Mucosa of gallbladder (tissue), 1 donor: ENCODE results near the gene CCDC73. TPM values are rescaled to one million over a fixed set of nuclear protein-coding genes. Genes with fewer than 3 reads are reported as not detected.
"Not testable (repeated sequence)": the region's sequence is repeated elsewhere in the genome, so short reads cannot be mapped to it uniquely, and the experiment has no call there.

Source experiments
- DNase-seq: peaks from one replicate; pipeline ENCODE4 v3.0.0-alpha.2; 2020; ENCODE audit warnings: low spot score
- total RNA-seq: library from RNA; stranded (reverse); gene quantifications from one replicate; pipeline ENCODE4 v1.2.1, GENCODE V29; 2021
- donor health status: DM: no; HTN: no; CAD: no.

The CCDC73 gene
- total RNA-seq, 1 donor from 2014 or later = not detected

DNA sequence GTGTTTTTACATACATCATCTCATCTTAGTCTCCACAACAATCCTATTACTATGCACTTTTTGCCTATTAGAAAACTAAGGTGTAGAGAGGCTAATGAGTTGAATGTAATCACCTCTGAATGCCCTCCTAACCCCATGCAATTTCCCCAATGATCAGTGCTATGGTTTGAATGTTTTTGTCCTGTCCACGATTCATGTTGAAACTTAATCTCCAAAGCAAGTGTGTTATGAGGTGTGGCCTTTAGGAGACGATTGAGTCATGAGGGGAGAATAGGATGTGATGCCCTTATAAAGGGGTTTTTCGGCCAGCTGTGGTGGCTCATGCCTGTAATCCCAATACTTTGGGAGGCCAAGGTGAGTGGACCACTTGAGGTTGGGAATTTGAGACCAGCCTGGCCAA lies 2.0 kb upstream of the CCDC73 start:
- no peak for DNase-seq

DNA sequence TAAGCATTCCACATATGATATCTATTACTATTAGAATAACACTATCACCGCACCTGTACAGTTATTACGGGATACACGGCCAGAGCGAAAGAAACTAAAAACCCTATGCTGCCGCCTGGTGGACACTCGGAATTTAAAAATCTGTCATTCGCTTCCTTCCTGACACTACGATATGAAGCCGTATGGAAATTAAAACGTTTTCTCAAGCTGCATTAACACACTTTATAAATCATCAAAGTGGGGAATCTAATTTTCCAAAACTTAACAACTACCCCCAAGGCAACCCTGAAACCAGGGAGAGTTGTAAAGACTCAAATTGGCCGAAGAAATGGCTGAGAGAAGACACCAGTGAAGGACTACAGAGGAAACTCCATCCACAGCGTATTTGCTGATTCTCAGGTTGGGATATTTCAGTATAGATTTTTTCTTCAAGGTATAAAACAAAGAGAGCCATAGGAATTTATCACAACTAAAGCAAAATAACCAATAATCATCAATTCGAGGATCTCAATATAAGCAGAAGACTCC lies 1.4 kb downstream of the CCDC73 start:
- peak; percentile 69 for DNase-seq

DNA sequence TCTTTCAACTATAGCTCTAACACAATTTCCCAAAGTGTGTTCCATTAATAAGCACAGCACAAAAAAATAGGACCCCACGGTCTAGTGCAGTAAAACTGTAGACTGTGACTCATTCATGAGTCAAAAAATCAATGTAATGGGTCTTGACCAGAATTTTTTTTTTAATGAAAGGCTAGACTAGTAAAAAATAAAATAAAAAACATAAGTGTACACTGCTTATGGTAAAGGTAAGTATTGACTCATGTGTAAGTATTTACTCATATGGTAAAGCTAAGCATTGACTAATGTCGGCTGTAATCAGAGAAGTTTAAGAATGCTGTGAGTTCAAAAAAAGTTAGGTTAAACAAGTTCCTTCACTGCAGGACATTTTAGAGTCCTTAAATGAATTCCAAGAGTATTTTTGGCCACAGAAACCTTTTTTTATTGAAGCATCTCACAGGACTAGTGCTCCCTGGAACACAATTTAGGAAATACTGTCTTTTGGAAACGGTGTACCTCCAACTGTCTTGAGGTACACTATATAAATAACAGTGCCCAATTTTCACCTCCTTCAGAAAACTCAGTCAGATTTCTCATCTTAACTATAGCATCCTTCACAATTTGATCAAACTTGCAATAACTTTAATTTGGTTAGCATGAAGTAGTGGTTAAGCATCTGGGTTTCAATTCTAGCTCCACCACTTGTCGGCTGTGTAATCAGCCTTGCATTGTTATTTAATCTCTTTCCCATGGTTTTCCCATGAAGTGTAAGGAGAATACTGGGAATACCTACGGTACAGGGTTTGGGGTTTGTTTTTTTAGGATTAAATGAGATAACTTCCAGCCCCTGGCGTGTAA lies 2.1 kb downstream of the CCDC73 start:
- no peak for DNase-seq

DNA sequence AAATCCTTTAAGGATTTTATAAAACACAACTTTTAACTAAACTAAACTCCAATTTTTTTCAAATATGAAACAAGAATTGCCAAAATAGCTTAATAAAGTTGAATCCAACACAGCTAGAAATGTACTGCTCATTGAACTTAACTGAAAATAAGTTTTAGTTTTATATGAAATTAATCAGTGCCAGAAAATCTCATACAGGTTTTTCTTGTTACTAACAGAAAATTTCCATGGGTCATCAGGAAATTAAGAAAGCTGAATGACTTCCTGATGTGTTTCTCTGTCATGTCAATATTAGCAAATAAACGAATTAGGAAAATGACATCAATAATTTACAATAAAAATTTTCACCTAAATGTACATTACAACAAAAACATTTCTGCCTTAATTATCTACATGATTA lies 3.5 kb downstream of the CCDC73 start:
- no peak for DNase-seq

DNA sequence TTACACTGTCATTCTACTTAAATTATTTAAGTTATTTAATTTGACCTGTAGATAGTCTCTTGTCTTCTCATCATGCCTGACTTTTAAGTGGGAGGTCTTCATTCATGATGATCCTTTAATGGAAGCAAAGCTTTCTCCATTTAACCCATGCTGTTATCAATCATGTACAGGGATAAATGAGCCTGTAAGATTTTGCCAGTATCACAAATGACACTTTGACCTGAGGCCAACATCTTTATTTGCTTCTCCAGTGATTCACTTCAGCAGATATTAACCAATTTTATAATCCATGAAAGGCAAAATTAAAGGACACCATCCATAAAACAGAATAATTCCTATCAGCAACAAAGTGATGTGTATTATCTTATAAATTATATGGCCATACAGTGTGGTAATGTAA lies 7.7 kb downstream of the CCDC73 start:
- DNase-seq = no peak

DNA sequence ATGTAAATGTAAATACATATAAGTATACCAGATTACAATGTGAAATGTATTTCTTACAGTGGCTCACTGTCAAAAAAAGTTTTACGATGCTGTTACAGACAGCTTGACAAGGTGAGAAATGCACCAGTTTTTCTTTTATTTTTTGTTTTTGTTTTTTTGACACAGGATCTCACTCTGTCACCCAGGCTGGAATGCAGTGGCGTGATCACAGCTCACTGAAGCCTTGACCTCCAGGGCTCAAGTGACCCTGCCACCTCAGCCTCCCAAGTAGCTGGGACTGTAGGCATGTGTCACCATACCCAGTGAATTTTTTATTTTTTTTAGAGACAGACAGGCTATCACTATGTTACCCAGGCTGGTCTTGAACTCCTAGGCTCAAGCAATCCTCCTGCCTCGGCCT lies 9.2 kb downstream of the CCDC73 start:
- no peak for DNase-seq

DNA sequence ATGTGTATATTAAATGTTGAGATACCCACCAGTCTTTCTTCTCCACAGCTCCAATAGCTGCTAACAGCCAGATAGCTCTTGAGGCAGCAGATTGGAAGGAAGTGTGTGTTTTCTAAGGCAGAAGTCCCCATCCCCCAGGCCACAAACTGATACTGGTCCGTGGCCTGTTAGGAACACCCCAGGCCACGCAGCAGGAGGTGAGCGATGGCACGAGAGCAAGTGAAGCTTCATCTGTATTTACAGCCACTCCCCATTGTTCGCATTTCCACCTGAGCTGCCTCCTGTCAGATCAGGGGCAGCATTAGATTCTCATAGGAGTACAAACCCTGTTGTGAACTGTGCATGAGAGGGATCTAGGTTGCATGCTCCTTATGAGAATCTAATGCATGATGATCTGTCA lies 12.7 kb downstream of the CCDC73 start:
- no peak for DNase-seq

DNA sequence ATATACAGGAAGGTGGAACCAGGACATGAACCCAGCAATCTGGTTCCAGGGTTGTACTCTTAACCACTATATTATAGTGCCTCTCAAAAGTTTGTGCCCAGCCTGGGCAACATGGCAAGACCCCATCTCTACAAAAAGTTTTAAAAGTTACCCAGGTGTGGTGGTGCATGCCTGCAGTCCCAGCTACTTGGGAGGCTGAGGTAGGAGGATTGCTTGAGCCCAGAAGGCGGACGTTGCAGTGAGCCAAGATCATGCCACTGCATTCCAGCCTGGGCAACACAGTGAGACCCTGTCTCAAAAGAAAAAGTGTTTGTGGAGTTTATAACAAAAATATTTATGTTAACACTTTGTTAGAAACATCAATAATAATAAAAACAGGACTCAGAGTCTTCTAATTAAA lies 13.6 kb downstream of the CCDC73 start:
- DNase-seq = not testable (repeated sequence)

DNA sequence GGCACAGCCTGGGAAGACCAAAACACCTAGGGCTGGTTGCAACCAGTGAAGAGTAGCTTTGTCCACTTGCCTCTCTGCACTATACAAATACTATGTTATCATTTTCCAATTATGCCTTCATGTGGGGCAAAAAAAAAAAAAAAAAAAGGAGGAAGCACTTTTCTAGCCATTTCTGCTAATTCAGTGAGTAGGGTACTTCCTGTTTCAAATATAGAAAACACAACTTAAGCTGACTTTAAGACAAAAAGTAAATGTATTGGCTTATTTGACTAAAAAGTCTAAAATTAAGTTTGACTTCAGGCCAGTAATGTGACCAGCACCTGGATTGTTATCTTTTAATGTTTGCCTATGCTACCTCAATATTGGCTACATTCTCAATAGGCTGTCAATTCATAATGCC lies 15.3 kb downstream of the CCDC73 start:
- DNase-seq = no peak

DNA sequence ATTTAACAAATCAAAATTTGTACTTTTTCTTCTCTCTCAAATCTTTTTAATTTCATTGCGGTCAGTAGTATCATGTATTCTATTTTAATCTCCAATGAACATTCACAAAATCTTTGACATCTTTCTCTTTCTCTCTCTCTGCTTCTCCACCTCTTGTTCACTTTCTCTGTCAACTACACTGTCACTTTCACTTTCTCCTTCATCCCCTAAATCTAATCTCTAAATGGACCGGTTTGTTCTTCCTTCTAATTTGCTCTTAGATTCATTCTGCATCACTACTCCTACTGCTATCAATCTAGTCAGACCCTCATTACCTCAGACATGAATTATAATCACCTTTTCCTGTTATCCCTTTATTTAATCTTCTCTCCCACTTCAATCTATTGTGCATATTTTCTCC lies 18.6 kb downstream of the CCDC73 start:
- no peak for DNase-seq

DNA sequence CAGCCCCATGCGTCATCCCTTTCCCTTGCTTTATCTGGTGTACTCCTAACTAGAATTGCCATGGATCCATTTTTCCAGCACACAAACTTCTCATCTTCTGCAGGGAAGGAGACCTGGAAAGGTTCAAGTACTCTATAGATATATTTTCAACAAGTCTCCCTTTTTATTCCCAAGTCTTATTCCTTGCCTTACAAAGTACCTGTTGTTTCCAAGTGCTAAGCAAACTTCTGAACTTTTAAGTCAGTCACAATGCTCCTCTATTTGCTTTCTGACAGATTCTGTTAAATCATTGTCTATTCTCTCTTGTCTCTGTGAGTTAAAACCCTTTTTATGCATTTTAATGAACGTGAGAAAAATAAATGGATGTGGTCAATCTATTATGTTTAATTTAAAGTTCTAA lies 20.4 kb downstream of the CCDC73 start:
- DNase-seq = no peak

DNA sequence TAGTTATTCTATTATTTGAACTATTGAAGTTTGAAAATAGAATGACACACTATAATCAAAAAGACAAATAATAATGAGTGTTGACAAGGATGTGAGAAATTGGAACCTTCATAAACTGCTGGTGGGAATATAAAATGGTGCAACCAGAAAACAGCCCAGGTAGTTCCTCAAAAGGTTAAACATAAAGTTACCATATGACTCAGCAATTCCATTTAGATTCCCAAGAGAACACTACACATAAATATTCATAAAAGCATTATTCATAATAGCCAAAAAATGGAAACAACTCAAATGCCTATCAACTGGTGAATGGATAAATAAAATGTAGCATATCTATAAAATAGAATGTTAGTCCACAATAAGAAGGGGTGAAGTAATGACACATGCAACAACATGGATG lies 21.7 kb downstream of the CCDC73 start:
- DNase-seq = no peak

DNA sequence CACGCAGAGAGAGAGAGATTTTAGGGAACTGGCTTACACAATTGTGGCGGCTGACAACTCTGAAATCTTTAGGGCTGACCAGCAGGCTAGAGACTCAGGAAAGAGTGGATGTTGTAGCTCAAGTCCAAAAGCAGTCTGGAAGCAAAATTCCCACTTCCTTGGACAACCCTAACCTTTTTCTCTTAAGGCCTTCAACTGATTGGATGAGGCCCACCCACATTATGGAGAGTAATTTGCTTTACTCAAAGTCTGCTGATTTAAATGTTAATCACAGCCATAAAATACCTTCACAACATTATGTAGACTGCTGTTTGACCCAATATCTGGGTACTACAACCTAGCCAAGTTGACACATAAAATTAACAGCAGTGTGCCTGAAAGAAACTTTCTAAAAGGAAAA lies 32.7 kb downstream of the CCDC73 start:
- DNase-seq = not testable (repeated sequence)

DNA sequence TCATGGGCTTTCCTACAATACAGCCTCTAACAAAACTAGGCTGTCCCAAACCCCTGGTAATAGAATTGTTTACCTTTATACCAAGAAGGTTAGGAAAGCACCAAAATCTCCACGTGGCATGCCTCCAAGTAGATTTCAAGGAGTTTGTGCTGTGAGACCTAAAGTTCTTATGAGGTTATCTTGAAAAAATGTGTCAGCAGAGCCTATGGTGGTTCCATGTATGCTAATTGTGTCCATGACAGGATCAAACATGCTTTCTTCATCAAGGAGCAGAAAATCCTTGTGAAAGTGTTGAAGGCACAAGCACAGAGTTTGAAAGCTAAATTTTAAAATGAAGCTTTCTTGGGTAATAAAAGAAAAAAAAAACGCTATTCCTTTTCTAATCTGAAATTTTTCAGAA lies 36.2 kb downstream of the CCDC73 start:
- no peak for DNase-seq

DNA sequence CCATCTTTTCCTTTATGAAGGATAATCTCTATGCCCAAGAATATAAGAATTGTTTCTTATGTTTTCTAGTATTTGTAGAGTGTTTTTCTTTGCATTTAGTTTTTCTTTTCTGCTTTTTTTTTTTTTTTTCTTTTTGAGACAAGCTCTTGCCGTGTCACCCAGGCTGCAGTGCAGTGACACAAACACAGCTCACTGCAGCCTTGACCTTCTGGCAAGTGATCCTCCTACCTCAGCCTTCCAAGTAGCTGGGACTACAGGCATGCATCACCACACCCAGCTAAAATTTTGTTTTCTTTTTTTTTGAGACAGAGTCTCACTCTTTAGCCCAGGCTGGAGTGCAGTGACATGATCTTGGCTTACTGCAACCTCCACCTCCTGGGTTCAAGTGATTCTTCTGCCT lies 41.3 kb downstream of the CCDC73 start:
- DNase-seq = not testable (repeated sequence)

DNA sequence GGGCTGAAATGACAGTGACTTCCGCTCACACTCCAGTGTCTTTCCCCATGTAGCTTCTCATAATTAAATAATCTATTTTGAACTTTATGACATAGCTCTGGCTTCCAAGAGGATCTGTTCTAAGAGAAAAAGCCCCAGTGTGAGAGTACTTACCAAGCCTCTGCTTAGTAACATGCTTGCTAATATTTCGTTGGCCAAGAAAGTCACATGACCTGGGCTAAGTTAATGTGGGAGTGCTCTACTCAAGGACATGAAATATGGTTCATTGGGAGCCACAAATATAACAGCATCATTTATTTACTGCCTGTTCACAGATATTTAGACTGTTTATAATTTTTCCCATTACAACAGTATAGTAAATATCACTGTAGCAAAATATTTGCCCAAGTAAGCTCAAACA lies 42.5 kb downstream of the CCDC73 start:
- no peak for DNase-seq

DNA sequence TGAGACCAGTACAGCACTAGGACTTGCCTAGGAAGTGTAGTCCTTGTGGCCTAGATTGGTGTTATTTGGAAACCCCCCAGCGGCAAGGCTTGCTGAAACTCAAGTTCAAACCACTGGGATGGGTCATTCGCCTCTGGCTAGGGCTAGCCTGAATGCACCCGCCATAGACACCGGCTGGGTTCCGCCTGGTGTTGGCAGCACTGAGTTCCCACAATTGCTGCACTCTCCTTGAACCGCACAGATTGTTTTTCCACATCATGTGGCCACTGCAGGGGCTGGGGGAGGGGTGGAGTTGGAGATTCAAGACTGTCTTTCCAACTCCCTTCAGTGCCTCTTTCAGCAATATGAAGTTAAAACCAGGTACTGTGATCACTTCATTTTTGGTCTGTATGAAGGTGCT lies 43.1 kb downstream of the CCDC73 start:
- no peak for DNase-seq

DNA sequence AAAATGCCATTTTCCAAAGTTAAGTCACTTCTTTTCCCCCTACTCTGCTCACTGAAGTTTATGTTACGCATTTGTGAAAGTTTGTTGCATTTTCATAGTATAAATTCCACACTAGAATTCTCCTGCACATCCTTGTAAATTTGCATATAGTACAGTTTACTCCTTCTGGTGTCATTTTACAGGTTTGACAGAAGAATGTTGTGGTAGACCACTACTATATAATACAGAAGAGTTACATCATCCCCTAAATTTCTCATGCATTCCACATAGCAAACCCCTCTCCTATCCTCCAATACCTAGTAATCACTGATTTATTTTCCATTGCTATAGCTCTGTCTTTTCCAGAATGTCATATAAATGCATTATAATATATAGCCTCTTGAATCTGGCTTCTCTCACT lies 64.5 kb downstream of the CCDC73 start:
- DNase-seq = no peak

DNA sequence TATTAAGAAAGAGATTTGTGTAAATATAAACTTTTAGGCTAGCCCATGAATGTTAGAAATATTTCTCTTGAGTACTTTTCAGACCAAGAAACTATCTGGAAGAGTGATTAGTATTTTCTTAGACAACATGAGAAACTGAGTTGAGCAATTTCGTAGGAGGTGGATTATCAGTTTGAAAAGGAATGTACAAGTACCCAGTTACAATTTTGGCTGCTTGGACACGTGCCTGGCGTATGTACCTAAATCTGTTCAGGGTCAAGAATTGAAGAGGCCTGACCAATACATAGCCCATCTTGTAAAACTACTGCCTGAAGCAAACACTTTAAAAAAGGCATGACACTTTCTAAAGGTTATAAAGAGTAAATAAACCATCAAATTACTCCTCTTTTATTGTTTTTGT lies 71.1 kb downstream of the CCDC73 start:
- DNase-seq = no peak

DNA sequence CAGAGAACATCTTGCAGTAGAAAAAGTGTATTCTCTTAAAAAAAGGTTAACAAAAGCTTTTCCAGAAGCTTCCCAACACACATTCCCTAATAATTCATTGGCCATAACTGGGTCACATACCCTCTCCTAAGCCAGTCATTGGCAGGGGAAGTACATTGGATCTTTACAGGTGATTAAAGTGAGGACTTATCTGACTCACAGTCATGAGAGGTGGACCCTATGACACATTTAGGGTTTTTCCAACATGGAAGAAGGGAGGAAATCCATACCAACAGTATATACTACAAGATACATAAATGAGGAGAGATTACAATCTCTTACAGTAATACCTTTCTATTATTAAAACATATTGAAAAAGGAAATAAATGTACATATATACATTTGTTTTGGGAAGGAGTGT lies 72.2 kb downstream of the CCDC73 start:
- no peak for DNase-seq

DNA sequence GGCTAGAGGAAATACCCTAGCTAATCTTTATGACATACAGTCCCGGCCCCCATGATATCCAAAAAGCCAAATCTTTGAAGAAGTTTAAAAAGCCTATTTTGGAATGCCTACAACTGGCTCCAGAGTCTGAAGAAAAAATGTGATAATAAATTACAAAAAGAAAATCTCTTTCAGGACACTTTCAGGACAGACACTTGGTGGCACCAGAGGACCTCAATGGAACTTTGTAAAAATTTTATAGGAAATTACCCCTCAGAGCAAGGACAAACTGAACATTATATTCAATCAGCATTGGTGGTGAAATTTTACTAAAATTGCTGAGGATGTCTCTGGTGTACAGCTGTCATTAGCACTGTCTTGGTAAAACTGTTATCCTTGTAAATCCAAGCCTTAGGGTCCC lies 81.0 kb downstream of the CCDC73 start:
- DNase-seq = no peak

DNA sequence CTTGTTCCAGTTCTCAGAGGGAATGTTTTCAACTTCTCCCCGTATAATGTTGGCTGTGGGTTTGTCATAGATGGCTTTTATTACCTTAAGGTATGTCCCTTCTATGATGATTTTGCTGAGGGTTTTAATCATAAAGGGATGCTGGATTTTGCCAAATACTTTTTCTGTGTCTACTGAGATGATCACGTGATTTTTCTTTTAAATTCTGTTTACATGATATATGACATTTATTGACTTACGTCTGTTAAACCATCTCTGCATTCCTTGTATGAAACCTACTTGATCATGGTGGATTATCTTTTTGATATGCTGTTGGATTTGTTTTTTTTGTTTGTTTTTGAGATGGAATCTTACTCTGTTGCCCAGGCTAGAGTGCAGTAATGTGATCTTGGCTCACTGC lies 85.5 kb downstream of the CCDC73 start:
- DNase-seq = not testable (repeated sequence)

DNA sequence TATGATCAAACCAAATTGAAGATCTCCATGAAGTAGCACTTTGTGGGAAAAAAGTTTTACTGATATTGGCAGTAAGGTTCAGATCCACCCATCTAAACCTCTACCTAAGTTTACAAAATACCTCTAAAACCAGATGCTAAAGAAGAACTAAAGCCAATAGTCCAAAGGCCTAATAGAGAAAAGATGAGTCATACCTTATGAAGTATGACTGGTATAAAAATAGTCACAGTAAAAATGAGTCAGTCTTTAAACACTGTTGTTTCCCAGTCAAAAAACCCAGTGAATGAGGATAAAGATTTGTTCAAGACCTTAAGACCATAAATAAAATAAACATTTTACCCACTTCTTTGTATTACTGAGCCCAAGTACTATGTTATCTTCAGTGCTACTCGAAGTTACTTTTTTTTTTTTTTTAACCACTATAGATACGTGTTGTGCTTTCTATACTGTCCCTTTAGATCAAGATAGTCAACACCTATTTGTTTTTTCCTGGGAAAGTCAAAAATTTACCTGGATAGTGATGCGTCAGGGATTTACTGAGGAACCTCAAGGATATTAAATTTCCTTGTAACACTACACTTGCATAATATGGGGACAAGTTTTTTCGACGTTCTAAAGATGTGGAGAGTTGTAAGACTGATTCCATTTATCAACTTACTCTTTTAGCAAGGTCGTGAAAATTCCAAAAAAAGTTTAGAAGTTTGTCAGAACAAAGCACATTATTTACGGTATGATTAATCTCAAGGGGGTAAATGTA lies 87.3 kb downstream of the CCDC73 start:
- DNase-seq = no peak
